Stimulated activated CD8-positive, alpha-beta memory T cell treated with anti-CD3 and anti-CD28 coated beads, Interleukin-12 subunit alpha, Interleukin-12 subunit beta, amount 100 ng/mL, for 4 hours (primary cell): ENCODE results near the gene LRRC8D.

Experiments used
- DNase-seq: peaks from one replicate; pipeline ENCODE4 v3.0.0-alpha.2; 2020; ENCODE audit warnings: low read depth

LRRC8D gene

GRCh38 chr1:89807503-89807902 lies 13.3 kb upstream of the LRRC8D start:
- DNase-seq, result no peak

- DNase-seq, result no peak
Measured at GRCh38 chr1:89807983-89808382, 12.8 kb upstream of the LRRC8D start.

- no peak for DNase-seq
Measured at GRCh38 chr1:89808441-89809117, 12.3 kb upstream of the LRRC8D start.

DNA sequence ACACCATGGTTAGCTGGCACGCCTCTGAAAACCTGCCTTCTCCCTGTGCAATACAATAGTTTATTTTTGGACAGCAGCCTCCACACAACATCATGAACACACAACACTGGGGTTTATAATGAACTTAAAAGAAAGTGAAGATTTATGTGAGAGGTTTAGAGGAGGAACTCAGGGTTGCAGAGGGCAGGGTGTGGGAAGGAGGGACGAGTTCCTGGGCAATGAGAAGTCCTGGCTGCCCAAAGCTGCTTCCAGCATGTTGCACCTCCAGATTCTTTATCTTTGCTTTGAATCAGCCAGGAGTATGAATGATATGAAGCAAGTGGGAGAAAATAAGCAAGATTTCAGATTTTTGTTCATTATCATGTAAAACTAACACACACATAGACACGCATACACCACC lies 11.3 kb upstream of the LRRC8D start:
- DNase-seq, result no peak

DNA sequence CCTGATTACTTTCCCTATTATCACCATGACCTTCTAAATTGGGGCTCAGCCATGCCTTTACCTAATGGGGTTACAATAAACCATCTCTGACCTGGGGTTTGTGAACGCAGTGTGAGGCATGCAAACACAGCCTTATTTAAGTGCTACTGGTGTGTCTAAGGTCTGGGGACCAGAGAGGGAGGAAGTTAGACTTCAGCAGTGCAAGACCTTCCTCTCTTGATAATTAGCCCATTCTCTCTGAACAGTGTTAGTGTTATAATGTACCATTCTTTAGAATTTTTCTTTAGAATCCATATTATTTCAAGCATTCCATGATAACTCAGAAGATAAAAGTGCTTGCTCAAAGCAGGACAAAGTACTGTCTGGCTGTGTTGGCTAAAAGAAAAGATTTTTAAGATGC lies 10.5 kb upstream of the LRRC8D start:
- DNase-seq, result no peak

- no peak for DNase-seq
Measured at GRCh38 chr1:89810880-89811279, 10.0 kb upstream of the LRRC8D start.

GRCh38 chr1:89812992-89813391 lies 7.8 kb upstream of the LRRC8D start:
- DNase-seq, result no peak

GRCh38 chr1:89815040-89815439 lies 5.8 kb upstream of the LRRC8D start:
- DNase-seq, result no peak

DNA sequence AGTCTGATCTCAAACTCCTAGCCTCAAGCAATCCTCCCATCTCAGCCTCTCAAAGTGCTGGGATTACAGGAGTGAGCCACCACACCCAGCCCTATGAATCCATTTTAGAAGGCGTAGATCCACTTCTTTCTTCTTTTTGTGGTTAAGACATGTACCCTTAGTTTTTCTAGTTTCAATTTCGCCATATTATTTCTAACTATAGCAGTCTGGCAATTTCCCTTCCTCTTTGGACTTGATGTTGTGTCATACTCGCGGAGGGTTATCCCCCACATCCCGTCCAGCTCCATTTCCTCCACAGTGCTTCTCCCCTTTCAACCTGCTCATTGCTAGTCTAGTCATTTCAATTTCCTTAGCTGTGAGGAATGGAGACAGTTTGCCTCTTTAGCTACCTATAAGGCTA lies 5.2 kb upstream of the LRRC8D start:
- no peak for DNase-seq

- no peak for DNase-seq
Measured at GRCh38 chr1:89816366-89816765, 4.5 kb upstream of the LRRC8D start.

DNA sequence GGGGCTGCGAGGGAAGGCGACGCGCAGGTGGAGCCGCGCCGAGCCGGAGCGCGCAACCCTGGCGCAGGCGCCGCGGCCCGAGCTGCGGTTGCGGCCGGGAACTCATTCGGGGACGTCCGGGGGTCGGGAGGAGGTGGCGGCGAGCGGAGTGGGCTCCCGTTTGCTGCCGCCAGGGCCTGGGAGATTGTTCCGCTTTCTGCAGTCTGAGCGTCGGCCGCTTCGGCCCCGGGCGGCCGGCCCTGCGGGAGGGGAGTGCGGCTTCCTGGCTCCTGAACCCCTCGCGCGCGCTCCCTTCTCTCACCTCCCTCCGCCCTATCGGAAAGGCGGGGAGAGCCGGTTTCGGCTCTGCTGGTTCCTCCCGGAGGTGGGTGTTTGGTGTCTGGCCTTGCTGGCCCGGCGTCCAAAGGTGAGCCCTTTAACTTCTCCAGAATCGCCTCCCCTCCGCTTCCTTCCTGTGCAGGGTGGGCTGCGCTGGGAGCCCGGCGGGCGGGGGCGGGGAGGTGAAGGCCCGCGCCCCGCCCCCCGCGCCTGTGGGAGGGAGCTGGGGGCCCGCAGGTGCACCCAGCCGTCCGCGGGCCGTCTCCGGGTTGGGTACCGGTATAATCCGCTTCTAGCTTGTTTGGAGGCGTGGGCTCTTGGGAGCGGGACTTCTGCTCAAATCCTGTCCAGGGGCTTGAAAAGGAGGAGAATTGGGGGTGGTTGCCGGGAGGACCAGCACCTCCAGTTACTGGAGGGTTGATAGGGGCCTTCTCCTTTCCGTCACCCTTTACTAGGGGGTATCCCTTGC lies 683 bp downstream of the LRRC8D start:
- peak; percentile 56 for DNase-seq

DNA sequence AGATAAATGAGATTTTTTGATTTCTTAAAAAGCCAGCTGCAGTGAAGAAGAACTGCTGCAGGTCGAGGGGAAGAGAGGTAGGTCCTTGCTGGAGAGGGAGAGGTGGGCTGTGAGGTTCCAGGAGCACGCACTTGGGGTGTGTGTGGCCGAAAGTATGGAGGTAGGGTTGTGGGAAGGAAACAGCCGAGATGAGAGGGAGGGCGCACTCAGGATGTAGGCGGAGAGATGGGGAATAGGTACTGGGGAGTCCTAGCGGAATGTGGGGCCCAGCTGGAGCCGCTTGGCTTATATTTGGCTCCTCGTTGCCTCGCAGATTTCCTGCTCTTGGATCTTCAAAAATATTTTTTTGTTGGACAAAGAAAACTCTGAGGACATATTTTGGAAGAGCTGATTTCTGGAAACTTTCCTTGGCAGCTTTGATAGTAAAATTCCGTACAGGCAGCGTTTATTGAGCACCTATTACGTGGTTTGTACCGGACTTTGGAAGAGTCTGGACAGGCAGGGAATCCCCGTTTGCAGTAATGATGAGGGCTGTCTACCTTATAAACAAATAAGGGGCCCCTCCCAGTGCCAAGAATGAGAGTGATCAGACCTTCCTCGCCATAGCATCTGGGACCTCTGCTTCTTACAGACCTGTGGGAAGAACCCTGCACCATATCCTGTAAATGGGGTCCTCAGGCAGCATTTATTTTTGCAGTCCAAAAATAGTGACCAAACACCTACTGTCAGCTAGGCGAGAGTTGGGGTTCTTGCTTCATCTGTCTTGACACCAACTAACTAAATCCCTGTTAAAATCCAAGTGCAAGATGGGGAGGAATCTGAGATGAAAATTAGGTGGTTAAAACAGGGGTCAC lies 1.5 kb downstream of the LRRC8D start:
- no peak for DNase-seq

DNA sequence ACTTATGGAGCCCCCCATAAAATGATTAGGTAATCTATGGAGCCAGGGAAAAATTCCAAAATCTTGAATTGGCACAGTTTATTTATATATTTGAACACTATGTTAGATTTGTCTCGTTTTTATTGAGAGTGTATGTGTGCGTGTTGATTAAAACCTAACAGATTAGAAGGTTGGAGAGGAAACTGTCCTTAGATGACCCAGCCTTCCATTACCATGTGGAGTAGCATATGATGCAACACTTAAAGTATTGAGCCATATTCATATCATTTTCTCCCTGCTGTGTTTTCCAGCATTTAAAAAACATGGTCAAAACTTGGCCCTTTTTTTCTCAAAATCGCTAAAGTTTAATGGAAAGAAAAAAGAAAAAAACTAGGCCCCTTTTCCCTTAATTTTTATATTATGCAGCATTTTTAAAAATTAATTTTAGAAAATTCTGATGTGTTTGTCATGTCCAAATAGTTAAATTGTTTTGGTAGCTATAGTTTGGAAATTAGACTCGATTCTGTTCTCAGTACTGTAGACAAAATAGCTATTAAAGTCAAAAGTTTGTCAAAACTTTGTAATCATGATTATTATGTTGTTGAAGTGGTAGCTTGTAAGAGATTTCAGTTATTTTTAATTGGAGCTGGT lies 2.3 kb downstream of the LRRC8D start:
- no peak for DNase-seq

- no peak for DNase-seq
Measured at GRCh38 chr1:89823679-89824292, 3.0 kb downstream of the LRRC8D start.

DNA sequence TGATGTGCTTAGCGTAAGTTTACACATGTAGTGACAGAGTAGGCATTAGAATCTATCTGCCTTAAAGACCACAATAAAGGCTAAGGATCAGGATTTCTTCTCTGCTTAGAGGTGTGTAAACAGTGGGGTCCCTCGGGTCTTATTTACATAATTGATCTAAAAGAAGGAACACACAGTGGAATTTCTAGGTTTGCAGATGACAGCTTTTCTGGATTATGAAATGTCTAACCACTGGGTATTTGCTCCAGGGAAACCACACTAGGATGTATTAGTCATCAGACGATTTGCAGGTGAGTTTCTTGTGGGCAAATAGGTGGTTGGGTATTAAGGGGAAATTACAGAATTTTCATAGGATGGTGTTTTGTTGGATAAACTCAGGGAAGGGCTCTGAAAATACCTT lies 5.8 kb downstream of the LRRC8D start:
- no peak for DNase-seq

DNA sequence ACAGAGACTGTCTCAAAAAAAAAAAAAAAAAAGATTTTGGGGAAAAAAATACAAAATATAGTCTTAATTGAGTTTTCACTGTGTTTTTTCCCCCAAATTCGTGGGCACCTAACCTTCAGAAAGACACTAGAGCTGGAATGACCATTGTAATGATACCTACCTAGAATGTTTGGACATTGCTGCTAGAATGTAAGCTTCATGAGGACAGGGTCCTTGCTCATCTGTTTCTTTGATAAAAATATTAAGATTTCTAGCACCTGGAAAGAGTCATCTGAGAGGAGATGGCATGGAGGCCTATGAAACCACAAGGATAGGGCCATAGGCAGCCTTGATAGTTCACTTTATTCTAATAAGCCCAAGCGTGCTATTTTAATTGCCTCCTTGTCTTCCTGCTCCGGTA lies 6.5 kb downstream of the LRRC8D start:
- DNase-seq, result no peak

- DNase-seq, result no peak
Measured at GRCh38 chr1:89827902-89828301, 7.1 kb downstream of the LRRC8D start.

- no peak for DNase-seq
Measured at GRCh38 chr1:89829186-89829585, 8.4 kb downstream of the LRRC8D start.

GRCh38 chr1:89831462-89832120 lies 10.8 kb downstream of the LRRC8D start:
- no peak for DNase-seq

GRCh38 chr1:89832496-89833127 lies 11.8 kb downstream of the LRRC8D start:
- no peak for DNase-seq
